ENCODE results near the gene RPL37A. TPM values are rescaled to one million over a fixed set of nuclear protein-coding genes. Genes with fewer than 3 reads are reported as not detected.

The RPL37A gene
- total and polyA plus RNA-seq, 4 experiments from 2014 or later, result 1,713 to 3,751 (median 3,123) TPM

- DNase-seq, result no peak
- H3K27me3 Mint-ChIP-seq, result peaks cover 4 to 10% of the 10 kb centered on the region in 2 donors
- no peak overlapping the region for H3K27ac Mint-ChIP-seq
- no peak overlapping the region for H3K4me3 ChIP-seq (ENCODE audit: low read length in 2 of 2)
- no peak overlapping the region for H3K4me3 Mint-ChIP-seq
- H3K9me3 ChIP-seq (ENCODE audit: control insufficient read depth in 1 of 2, low read length in 2 of 2), result no peaks in the 10 kb centered on the region
- ChIA-PET CTCF (ENCODE audit: partially characterized antibody) (interaction anchor here (1.1 kb wide), 1 partner anchor 9 kb away, joined by 3 read pairs; no protein-coding TSS in a partner anchor), POLR2A (ENCODE audit: partially characterized antibody) (no interaction called here)
- intact Hi-C loops (cut with micrococcal nuclease), result no loop called here
- H3K4me1 ChIP-seq (ENCODE audit: insufficient read depth, low read length), result no peaks in the 10 kb centered on the region
- H3K4me1 Mint-ChIP-seq, result no peaks in the 10 kb centered on the region
- no peaks in the 10 kb centered on the region for H3K9me3 Mint-ChIP-seq
- no peaks in the 10 kb centered on the region for H3K36me3 ChIP-seq (ENCODE audit: insufficient read depth, low read length)
- no peaks in the 10 kb centered on the region for H3K27me3 ChIP-seq (ENCODE audit: insufficient read depth, low read length)
- H3K27ac ChIP-seq (ENCODE audit: low read depth, low read length), result no peak overlapping the region
- H3K36me3 Mint-ChIP-seq, result no peaks in the 10 kb centered on the region
Measured at GRCh38 chr2:216538538-216538937, 39.9 kb downstream of the RPL37A start.

- no peaks in the 10 kb centered on the region for H3K27me3 ChIP-seq (ENCODE audit: insufficient read depth, low read length)
- H3K9me3 ChIP-seq (ENCODE audit: control insufficient read depth in 1 of 2, low read length in 2 of 2), result no peaks in the 10 kb centered on the region
- no peaks in the 10 kb centered on the region for H3K36me3 ChIP-seq (ENCODE audit: insufficient read depth, low read length)
- Mint-ChIP-seq H3K36me3 (no peaks in the 10 kb centered on the region), H3K9me3 (no peaks in the 10 kb centered on the region), H3K27me3 (peaks cover 4 to 10% of the 10 kb centered on the region in 2 donors), H3K4me3 (no peak overlapping the region), H3K27ac (no peak overlapping the region), H3K4me1 (no peaks in the 10 kb centered on the region)
- no peak for DNase-seq
- intact Hi-C loops (cut with micrococcal nuclease), result no loop called here
- no peaks in the 10 kb centered on the region for H3K4me1 ChIP-seq (ENCODE audit: insufficient read depth, low read length)
- CTCF ChIA-PET (ENCODE audit: partially characterized antibody), result no interaction called here
- POLR2A ChIA-PET (ENCODE audit: partially characterized antibody), result no interaction called here
- H3K27ac ChIP-seq (ENCODE audit: low read depth, low read length), result no peak overlapping the region
- no peak overlapping the region for H3K4me3 ChIP-seq (ENCODE audit: low read length in 2 of 2)
Measured at GRCh38 chr2:216539120-216539519, 40.5 kb downstream of the RPL37A start.

GRCh38 chr2:216539791-216540241 lies 41.2 kb downstream of the RPL37A start:
- no peaks in the 10 kb centered on the region for H3K36me3 ChIP-seq (ENCODE audit: insufficient read depth, low read length)
- POLR2A ChIA-PET (ENCODE audit: partially characterized antibody), result no interaction called here
- no peaks in the 10 kb centered on the region for H3K9me3 ChIP-seq (ENCODE audit: control insufficient read depth in 1 of 2, low read length in 2 of 2)
- H3K27ac ChIP-seq (ENCODE audit: low read depth, low read length), result no peak overlapping the region
- intact Hi-C loops (cut with micrococcal nuclease), result no loop called here
- Mint-ChIP-seq H3K27ac (no peak overlapping the region), H3K36me3 (no peaks in the 10 kb centered on the region), H3K9me3 (no peaks in the 10 kb centered on the region), H3K27me3 (peaks cover 4 to 7% of the 10 kb centered on the region in 2 donors), H3K4me1 (no peaks in the 10 kb centered on the region), H3K4me3 (no peak overlapping the region)
- CTCF ChIA-PET (ENCODE audit: partially characterized antibody), result no interaction called here
- DNase-seq, result no peak
- H3K27me3 ChIP-seq (ENCODE audit: insufficient read depth, low read length), result no peaks in the 10 kb centered on the region
- no peaks in the 10 kb centered on the region for H3K4me1 ChIP-seq (ENCODE audit: insufficient read depth, low read length)
- no peak overlapping the region for H3K4me3 ChIP-seq (ENCODE audit: low read length in 2 of 2)

- ChIA-PET POLR2A (ENCODE audit: partially characterized antibody) (no interaction called here), CTCF (ENCODE audit: partially characterized antibody) (no interaction called here)
- no peaks in the 10 kb centered on the region for H3K9me3 ChIP-seq (ENCODE audit: control insufficient read depth in 1 of 2, low read length in 2 of 2)
- H3K36me3 ChIP-seq (ENCODE audit: insufficient read depth, low read length), result no peaks in the 10 kb centered on the region
- intact Hi-C loops (cut with micrococcal nuclease), result no loop called here
- no peaks in the 10 kb centered on the region for H3K4me1 ChIP-seq (ENCODE audit: insufficient read depth, low read length)
- no peak overlapping the region for H3K4me3 ChIP-seq (ENCODE audit: low read length in 2 of 2)
- no peak overlapping the region for H3K4me3 Mint-ChIP-seq
- no peak for DNase-seq
- H3K27ac ChIP-seq (ENCODE audit: low read depth, low read length), result no peak overlapping the region
- no peaks in the 10 kb centered on the region for H3K9me3 Mint-ChIP-seq
- H3K27me3 ChIP-seq (ENCODE audit: insufficient read depth, low read length), result no peaks in the 10 kb centered on the region
- H3K4me1 Mint-ChIP-seq, result no peaks in the 10 kb centered on the region
- H3K27ac Mint-ChIP-seq, result no peak overlapping the region
- no peaks in the 10 kb centered on the region for H3K36me3 Mint-ChIP-seq
- H3K27me3 Mint-ChIP-seq, result peaks cover 7 to 8% of the 10 kb centered on the region in 2 donors
Measured at GRCh38 chr2:216540920-216541319, 42.3 kb downstream of the RPL37A start.

GRCh38 chr2:216541505-216541904 lies 42.9 kb downstream of the RPL37A start:
- Histone ChIP-seq H3K9me3 (ENCODE audit: control insufficient read depth in 1 of 2, low read length in 2 of 2) (no peaks in the 10 kb centered on the region), H3K36me3 (ENCODE audit: insufficient read depth, low read length) (no peaks in the 10 kb centered on the region), H3K27ac (ENCODE audit: low read depth, low read length) (no peak overlapping the region), H3K27me3 (ENCODE audit: insufficient read depth, low read length) (no peaks in the 10 kb centered on the region), H3K4me1 (ENCODE audit: insufficient read depth, low read length) (no peaks in the 10 kb centered on the region), H3K4me3 (ENCODE audit: low read length in 2 of 2) (no peak overlapping the region)
- Mint-ChIP-seq H3K9me3 (no peaks in the 10 kb centered on the region), H3K4me1 (no peaks in the 10 kb centered on the region), H3K4me3 (no peak overlapping the region), H3K36me3 (no peaks in the 10 kb centered on the region), H3K27me3 (peaks cover 6 to 7% of the 10 kb centered on the region in 2 donors), H3K27ac (no peak overlapping the region)
- POLR2A ChIA-PET (ENCODE audit: partially characterized antibody), result no interaction called here
- no peak for DNase-seq
- intact Hi-C loops (cut with micrococcal nuclease), result no loop called here
- CTCF ChIA-PET (ENCODE audit: partially characterized antibody), result no interaction called here

- no peaks in the 10 kb centered on the region for H3K9me3 Mint-ChIP-seq
- no peak overlapping the region for H3K4me3 ChIP-seq (ENCODE audit: low read length in 2 of 2)
- no peaks in the 10 kb centered on the region for H3K4me1 Mint-ChIP-seq
- H3K4me3 Mint-ChIP-seq, result no peak overlapping the region
- H3K9me3 ChIP-seq (ENCODE audit: control insufficient read depth in 1 of 2, low read length in 2 of 2), result no peaks in the 10 kb centered on the region
- no peaks in the 10 kb centered on the region for H3K36me3 ChIP-seq (ENCODE audit: insufficient read depth, low read length)
- no peak for DNase-seq
- H3K36me3 Mint-ChIP-seq, result no peaks in the 10 kb centered on the region
- no peak overlapping the region for H3K27ac ChIP-seq (ENCODE audit: low read depth, low read length)
- no peaks in the 10 kb centered on the region for H3K27me3 ChIP-seq (ENCODE audit: insufficient read depth, low read length)
- peaks cover 5 to 6% of the 10 kb centered on the region in 2 donors for H3K27me3 Mint-ChIP-seq
- CTCF ChIA-PET (ENCODE audit: partially characterized antibody), result no interaction called here
- H3K27ac Mint-ChIP-seq, result no peak overlapping the region
- POLR2A ChIA-PET (ENCODE audit: partially characterized antibody), result no interaction called here
- intact Hi-C loops (cut with micrococcal nuclease), result no loop called here
- no peaks in the 10 kb centered on the region for H3K4me1 ChIP-seq (ENCODE audit: insufficient read depth, low read length)
Measured at GRCh38 chr2:216545359-216545758, 46.7 kb downstream of the RPL37A start.

- H3K4me3 Mint-ChIP-seq, result no peak overlapping the region
- no peaks in the 10 kb centered on the region for H3K36me3 Mint-ChIP-seq
- H3K9me3 Mint-ChIP-seq, result no peaks in the 10 kb centered on the region
- H3K4me1 Mint-ChIP-seq, result no peaks in the 10 kb centered on the region
- ChIA-PET POLR2A (ENCODE audit: partially characterized antibody) (no interaction called here), CTCF (ENCODE audit: partially characterized antibody) (no interaction called here)
- intact Hi-C loops (cut with micrococcal nuclease), result no loop called here
- Histone ChIP-seq H3K36me3 (ENCODE audit: insufficient read depth, low read length) (no peaks in the 10 kb centered on the region), H3K4me3 (ENCODE audit: low read length in 2 of 2) (no peak overlapping the region), H3K27me3 (ENCODE audit: insufficient read depth, low read length) (no peaks in the 10 kb centered on the region), H3K9me3 (ENCODE audit: control insufficient read depth in 1 of 2, low read length in 2 of 2) (no peaks in the 10 kb centered on the region), H3K4me1 (ENCODE audit: insufficient read depth, low read length) (no peaks in the 10 kb centered on the region), H3K27ac (ENCODE audit: low read depth, low read length) (no peak overlapping the region)
- peaks cover 5 to 10% of the 10 kb centered on the region in 2 donors for H3K27me3 Mint-ChIP-seq
- no peak overlapping the region for H3K27ac Mint-ChIP-seq
- no peak for DNase-seq
Measured at GRCh38 chr2:216546241-216546640, 47.6 kb downstream of the RPL37A start.

Measured in CD4-positive, alpha-beta memory T cell (primary cell).